Transverse colon (tissue), 4 donors: ENCODE data around the gene NFATC2IP. TPM values are rescaled to one million over a fixed set of nuclear protein-coding genes. Genes with fewer than 3 reads are reported as not detected.

Experiments
- DNase-seq: peaks from one replicate; pipeline ENCODE4 v3.0.0-alpha.2; 2019
- H3K27ac ChIP-seq, 4 donors: fragments of 200-600 bp; sonication (generic); 2 replicates each; pipeline ENCODE4 v1.5.1; 2016 to 2018; ENCODE audit warnings: inconsistent platforms in 4 of 4
- H3K27me3 ChIP-seq: fragments of 200-600 bp; sonication (generic); 2 replicates; pipeline ENCODE4 v1.5.1; 2017; ENCODE audit warnings: inconsistent platforms
- H3K36me3 ChIP-seq, 4 donors: fragments of 200-600 bp; sonication (generic); 2 replicates each; pipeline ENCODE4 v1.5.1; 2017 to 2019; ENCODE audit warnings: inconsistent platforms in 4 of 4
- H3K4me1 ChIP-seq, 4 donors: fragments of 200-600 bp; sonication (generic); 2 replicates each; pipeline ENCODE4 v1.5.1; 2017 to 2020; ENCODE audit warnings: inconsistent platforms in 4 of 4
- H3K4me3 ChIP-seq, 4 donors: fragments of 200-600 bp; sonication (generic); 1 replicate in 1 of 4; 2 replicates in 3 of 4; pipeline versions ENCODE4 v1.5.1 to v1.6.1; 2017 to 2019; ENCODE audit warnings: inconsistent platforms in 4 of 4
- H3K9me3 ChIP-seq, 2 donors: fragments of 200-600 bp; sonication (generic); 2 replicates each; pipeline ENCODE4 v1.5.1; 2017 to 2019; ENCODE audit warnings: inconsistent platforms in 2 of 2
- CTCF ChIP-seq, 5 experiments: fragments of 200-600 bp in 3 of 5; fragments of 450-650 bp in 2 of 5; sonication (generic) in 3 of 5; IDR thresholded peaks; 1 replicate in 2 of 5; 2 replicates in 3 of 5; pipeline ENCODE4 v1.5.1; 2016 to 2017; ENCODE audit warnings: antibody characterized with exemption in 5 of 5, inconsistent platforms in 3 of 5, mild to moderate bottlenecking in 2 of 5, moderate library complexity in 1 of 5
- EP300 ChIP-seq: sonication (generic); formaldehyde crosslinking; IDR thresholded peaks from one replicate; pipeline ENCODE4 v1.6.1; 2017; ENCODE audit warnings: antibody characterized with exemption, low read depth
- POLR2A ChIP-seq: fragments of 450-650 bp; IDR thresholded peaks from one replicate; pipeline ENCODE4 v1.6.1; 2016; ENCODE audit warnings: antibody characterized with exemption, mild to moderate bottlenecking, moderate library complexity
- POLR2AphosphoS5 ChIP-seq, 3 donors: sonication (generic); formaldehyde crosslinking; IDR thresholded peaks; one replicate each; pipeline ENCODE4 v1.6.1; 2016; ENCODE audit warnings: antibody characterized with exemption in 3 of 3
- WGBS, 2 donors: methylation state at CpG; one replicate each; pipeline ENCODE4 v1.1.5; 2018; ENCODE audit warnings: low coverage in 1 of 2; 5-methylcytosine and 5-hydroxymethylcytosine counted together
- in situ Hi-C, 4 donors: fragments of 200-750 bp; cut with MboI; loops; one replicate each; pipeline versions ENCODE4 v1.15.0 to v1.15.1; 2017; ENCODE audit warnings: low sequenced_read_pairs in 3 of 4, low pct_ligation_motif_present in 1 of 4, low pct_unique_long_range_greater_than_20kb in 1 of 4
- intact Hi-C: fragments of 100-400 bp; cut with DNase I; formaldehyde crosslinking; loops from one replicate; pipeline ENCODE4 v1.15.1; 2023; ENCODE audit warnings: low total_unique reads
- total RNA-seq, 4 donors: library from RNA; depleted of rRNA; stranded (reverse); fragments of >200 nt; gene quantifications; one replicate each; pipeline ENCODE4 v1.1.0, GENCODE V29; 2016

Gene NFATC2IP
- total RNA-seq, 4 donors from 2014 or later: 59.1 to 89.4 (median 70.2) TPM

- H3K4me1 ChIP-seq: no peaks in the 10 kb centered on the region
- peaks cover 0 to 46% (median 10%) of the 10 kb centered on the region in 4 donors for H3K36me3 ChIP-seq
- TF ChIP-seq POLR2AphosphoS5 (IDR thresholded peaks at IDR 0.05) (no peak), EP300 (no peak), CTCF (IDR thresholded peaks at IDR 0.05) (no peak), POLR2A (no peak)
- no peaks in the 10 kb centered on the region for H3K9me3 ChIP-seq
- DNase-seq: no peak
- in situ Hi-C loops: no loop called here
- intact Hi-C loops: no loop called here
- WGBS, 2 donors: 87 to 95% methylated on average over 3 to 7 of the region's 7 CpGs
- no peak overlapping the region for H3K4me3 ChIP-seq
- no peak overlapping the region for H3K27ac ChIP-seq
- H3K27me3 ChIP-seq: no peaks in the 10 kb centered on the region
Measured at GRCh38 chr16:28917095-28917494, 33.6 kb upstream of the NFATC2IP start.

- TF ChIP-seq POLR2AphosphoS5 (IDR thresholded peaks at IDR 0.05): no peak
- TF ChIP-seq POLR2A: no peak
- TF ChIP-seq EP300: no peak
- no peak for TF ChIP-seq CTCF (IDR thresholded peaks at IDR 0.05)
- in situ Hi-C loops: no loop called here
- WGBS, 2 donors: 91 to 100% methylated on average over 1 to 3 of the region's 3 CpGs
- Histone ChIP-seq H3K9me3 (no peaks in the 10 kb centered on the region), H3K36me3 (peaks cover 0 to 39% (median 10%) of the 10 kb centered on the region in 4 donors), H3K4me3 (no peak overlapping the region), H3K27ac (no peak overlapping the region), H3K27me3 (no peaks in the 10 kb centered on the region), H3K4me1 (peaks cover 0 to 12% (median 5%) of the 10 kb centered on the region in 4 donors)
- no peak for DNase-seq
- intact Hi-C loops: no loop called here
Measured at GRCh38 chr16:28918698-28919097, 32.0 kb upstream of the NFATC2IP start.

- 51 to 53% methylated on average over 3 of the region's 3 CpGs for WGBS, 2 donors
- peak overlapping the region; percentile 94 to 99 (median 97) for H3K27ac ChIP-seq
- no peaks in the 10 kb centered on the region for H3K9me3 ChIP-seq
- peaks cover 0 to 14% (median 3%) of the 10 kb centered on the region in 4 donors for H3K36me3 ChIP-seq
- H3K27me3 ChIP-seq: no peaks in the 10 kb centered on the region
- peak overlapping the region in 2 of 4 donors; percentile 3 to 90 for H3K4me3 ChIP-seq
- TF ChIP-seq POLR2AphosphoS5 (IDR thresholded peaks at IDR 0.05): no peak
- TF ChIP-seq EP300: no peak
- no peak for TF ChIP-seq CTCF (IDR thresholded peaks at IDR 0.05)
- TF ChIP-seq POLR2A: no peak
- peaks cover 0 to 25% (median 21%) of the 10 kb centered on the region in 4 donors for H3K4me1 ChIP-seq
- DNase-seq: no peak
- intact Hi-C loops (no loop called here), in situ Hi-C loops (no loop called here)
Measured at GRCh38 chr16:28923231-28923587, 27.5 kb upstream of the NFATC2IP start.

GRCh38 chr16:28923652-28924398 is 26.9 kb upstream of the NFATC2IP start:
- intact Hi-C loops (no loop called here), in situ Hi-C loops (no loop called here)
- peak overlapping the region; percentile 94 to 99 (median 97) for H3K27ac ChIP-seq
- DNase-seq: peak; percentile 69
- H3K36me3 ChIP-seq: peaks cover 0 to 10% (median 0%) of the 10 kb centered on the region in 4 donors
- H3K9me3 ChIP-seq: no peaks in the 10 kb centered on the region
- 21 to 37% methylated on average over 2 to 13 of the region's 13 CpGs for WGBS, 2 donors
- TF ChIP-seq EP300 (no peak), CTCF (IDR thresholded peaks at IDR 0.05) (no peak), POLR2A (no peak), POLR2AphosphoS5 (IDR thresholded peaks at IDR 0.05) (no peak)
- H3K27me3 ChIP-seq: no peaks in the 10 kb centered on the region
- H3K4me1 ChIP-seq: peaks cover 0 to 25% (median 21%) of the 10 kb centered on the region in 4 donors
- H3K4me3 ChIP-seq: peak overlapping the region in 3 of 4 donors; percentile 53 to 90 (median 61)
